Chondrocyte (in vitro differentiated cells): ENCODE data around the gene TCF7L1. TPM values are rescaled to one million over a fixed set of nuclear protein-coding genes. Genes with fewer than 3 reads are reported as not detected.

Experiments
- DNase-seq: peaks from one replicate; pipeline ENCODE4 v3.0.0; 2021; ENCODE audit warnings: mixed read lengths, low spot score
- H3K27ac Mint-ChIP-seq: one replicate; pipeline ENCODE4 v1.8.0; 2021; ENCODE audit warnings: mild to moderate bottlenecking, moderate library complexity, mixed read lengths; ENCODE audit not compliant: unreplicated experiment
- H3K27me3 Mint-ChIP-seq: 2 replicates; pipeline ENCODE4 v1.8.0; 2021; ENCODE audit warnings: low read depth, mixed read lengths
- H3K36me3 Mint-ChIP-seq: 2 replicates; pipeline ENCODE4 v1.8.0; 2021; ENCODE audit warnings: low read depth, mixed read lengths
- H3K4me1 Mint-ChIP-seq: 2 replicates; pipeline ENCODE4 v1.8.0; 2021; ENCODE audit warnings: low read depth, mild to moderate bottlenecking, mixed read lengths
- H3K4me3 Mint-ChIP-seq: one replicate; pipeline ENCODE4 v1.8.0; 2021; ENCODE audit warnings: mild to moderate bottlenecking, moderate library complexity, mixed read lengths; ENCODE audit not compliant: unreplicated experiment
- H3K9me3 Mint-ChIP-seq: 2 replicates; pipeline ENCODE4 v1.8.0; 2021; ENCODE audit warnings: low read depth, mixed read lengths
- total RNA-seq: library from RNA; stranded (reverse); gene quantifications from 3 replicates; pipeline ENCODE4 v1.2.1, GENCODE V29; 2021
- TF ChIP-seq, protein P1 (sequence below): fragments of 200-600 bp; sonication (generic); IDR thresholded peaks from 2 replicates; pipeline ENCODE4 v1.5.0; 2021; ENCODE audit warnings: antibody characterized with exemption, mild to moderate bottlenecking, moderate library complexity

Gene TCF7L1
- total RNA-seq, 1 donor from 2014 or later = 35.0 TPM

DNA sequence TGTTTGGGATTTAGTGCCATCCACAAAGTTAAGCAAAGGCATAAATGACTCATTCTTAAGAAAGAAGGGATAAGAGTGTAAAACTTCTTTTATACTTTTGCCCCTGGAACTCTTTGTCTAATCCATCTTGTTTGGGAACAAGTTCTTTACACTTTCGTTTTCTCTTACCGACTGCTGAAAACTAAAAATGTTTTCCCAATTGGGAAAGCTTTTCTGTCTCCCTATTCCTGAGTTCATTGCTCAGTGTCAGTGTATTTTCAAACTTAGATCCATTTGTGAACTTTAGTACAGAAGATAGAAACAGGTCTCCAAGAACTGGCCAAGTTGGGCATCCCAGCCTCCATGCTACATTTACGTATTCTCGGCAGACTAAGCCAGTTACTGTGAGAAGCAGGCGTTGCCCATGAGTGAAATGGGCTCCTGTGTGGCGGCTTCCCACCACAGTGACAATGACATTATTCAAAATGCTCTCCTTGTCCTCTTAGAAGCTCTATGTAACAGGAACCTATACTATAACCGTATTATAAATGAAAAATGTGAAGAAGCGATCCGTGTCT lies 142.9 kb downstream of the TCF7L1 start:
- Mint-ChIP-seq H3K36me3 (no peaks in the 10 kb centered on the region), H3K9me3 (no peaks in the 10 kb centered on the region), H3K4me3 (no peak overlapping the region), H3K27me3 (no peaks in the 10 kb centered on the region), H3K27ac (peak overlapping the region; percentile 9), H3K4me1 (peaks cover 55% of the 10 kb centered on the region)
- TF ChIP-seq, protein P1, sequence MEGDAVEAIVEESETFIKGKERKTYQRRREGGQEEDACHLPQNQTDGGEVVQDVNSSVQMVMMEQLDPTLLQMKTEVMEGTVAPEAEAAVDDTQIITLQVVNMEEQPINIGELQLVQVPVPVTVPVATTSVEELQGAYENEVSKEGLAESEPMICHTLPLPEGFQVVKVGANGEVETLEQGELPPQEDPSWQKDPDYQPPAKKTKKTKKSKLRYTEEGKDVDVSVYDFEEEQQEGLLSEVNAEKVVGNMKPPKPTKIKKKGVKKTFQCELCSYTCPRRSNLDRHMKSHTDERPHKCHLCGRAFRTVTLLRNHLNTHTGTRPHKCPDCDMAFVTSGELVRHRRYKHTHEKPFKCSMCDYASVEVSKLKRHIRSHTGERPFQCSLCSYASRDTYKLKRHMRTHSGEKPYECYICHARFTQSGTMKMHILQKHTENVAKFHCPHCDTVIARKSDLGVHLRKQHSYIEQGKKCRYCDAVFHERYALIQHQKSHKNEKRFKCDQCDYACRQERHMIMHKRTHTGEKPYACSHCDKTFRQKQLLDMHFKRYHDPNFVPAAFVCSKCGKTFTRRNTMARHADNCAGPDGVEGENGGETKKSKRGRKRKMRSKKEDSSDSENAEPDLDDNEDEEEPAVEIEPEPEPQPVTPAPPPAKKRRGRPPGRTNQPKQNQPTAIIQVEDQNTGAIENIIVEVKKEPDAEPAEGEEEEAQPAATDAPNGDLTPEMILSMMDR = no peak
- DNase-seq = no peak

DNA sequence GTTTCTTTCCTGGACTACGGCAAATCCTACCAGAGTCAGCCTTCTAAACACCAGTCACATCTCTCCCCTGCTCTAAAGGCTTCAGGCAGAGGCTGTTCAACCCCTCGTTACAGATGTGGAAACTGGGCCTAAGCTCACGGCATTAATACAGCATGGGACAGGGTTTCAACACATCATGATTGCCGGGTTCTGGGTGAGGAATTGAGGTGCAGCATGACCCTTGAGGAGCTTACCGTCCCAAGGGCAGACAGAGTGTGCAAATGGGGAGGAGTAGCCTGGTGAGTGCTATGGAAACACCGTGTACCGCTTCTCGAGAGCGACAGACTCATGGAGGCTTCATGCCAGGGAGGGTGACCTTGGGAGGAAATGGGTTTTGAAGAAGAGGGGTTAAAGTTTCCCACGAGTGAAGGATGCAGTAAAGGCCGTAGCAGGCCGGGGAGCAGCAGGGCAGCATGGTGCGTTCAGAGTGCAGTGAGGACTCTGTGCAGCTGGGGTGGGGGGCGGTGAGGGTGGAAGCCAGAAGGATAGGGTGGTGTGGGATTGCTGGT lies 143.5 kb downstream of the TCF7L1 start:
- no peak overlapping the region for H3K4me3 Mint-ChIP-seq
- H3K9me3 Mint-ChIP-seq = no peaks in the 10 kb centered on the region
- DNase-seq = no peak
- H3K36me3 Mint-ChIP-seq = no peaks in the 10 kb centered on the region
- H3K27ac Mint-ChIP-seq = peak overlapping the region; percentile 96
- H3K27me3 Mint-ChIP-seq = no peaks in the 10 kb centered on the region
- H3K4me1 Mint-ChIP-seq = peaks cover 52% of the 10 kb centered on the region
- TF ChIP-seq, protein P1 = no peak

DNA sequence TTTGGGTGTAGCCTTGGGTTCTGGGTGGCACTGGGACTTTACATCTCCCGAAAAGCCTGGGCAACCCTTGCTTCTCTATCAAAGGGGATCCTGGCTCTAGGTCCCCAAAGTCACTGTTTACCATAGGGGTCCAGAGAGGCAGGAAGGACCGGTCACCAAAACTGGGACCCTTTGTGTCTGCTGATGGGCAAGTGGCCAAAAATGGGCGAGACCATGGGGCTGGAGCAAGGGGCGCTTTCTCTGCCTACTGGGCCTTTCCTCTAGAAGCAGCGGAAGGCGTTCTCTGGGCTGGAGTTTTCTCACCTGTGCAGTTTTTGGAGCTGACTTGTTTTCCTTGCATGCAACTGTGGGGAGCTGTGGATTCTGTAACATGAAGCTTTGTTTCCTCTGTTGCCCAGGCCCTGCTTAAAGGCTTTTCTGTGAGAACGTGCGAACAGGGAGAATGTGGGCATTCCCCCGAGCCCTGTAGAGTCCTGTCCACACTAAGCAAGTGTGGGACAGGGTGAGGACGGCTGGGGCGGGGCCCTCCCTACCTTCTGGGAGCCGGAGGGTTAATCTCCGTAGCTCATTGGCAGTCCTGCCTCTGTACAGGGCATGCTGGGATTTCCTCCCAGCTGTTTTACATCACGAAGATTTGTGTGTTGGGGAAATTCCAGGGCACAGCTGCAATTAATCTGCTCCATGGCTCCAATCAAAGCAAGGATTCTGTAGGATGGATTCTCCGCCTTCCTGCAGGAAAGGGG lies 144.4 kb downstream of the TCF7L1 start:
- no peaks in the 10 kb centered on the region for H3K9me3 Mint-ChIP-seq
- peak overlapping the region; percentile 96 for H3K27ac Mint-ChIP-seq
- peaks cover 52% of the 10 kb centered on the region for H3K4me1 Mint-ChIP-seq
- peak overlapping the region; percentile 45 for H3K4me3 Mint-ChIP-seq
- DNase-seq = no peak
- H3K27me3 Mint-ChIP-seq = no peaks in the 10 kb centered on the region
- H3K36me3 Mint-ChIP-seq = no peaks in the 10 kb centered on the region
- TF ChIP-seq, protein P1 = no peak

DNA sequence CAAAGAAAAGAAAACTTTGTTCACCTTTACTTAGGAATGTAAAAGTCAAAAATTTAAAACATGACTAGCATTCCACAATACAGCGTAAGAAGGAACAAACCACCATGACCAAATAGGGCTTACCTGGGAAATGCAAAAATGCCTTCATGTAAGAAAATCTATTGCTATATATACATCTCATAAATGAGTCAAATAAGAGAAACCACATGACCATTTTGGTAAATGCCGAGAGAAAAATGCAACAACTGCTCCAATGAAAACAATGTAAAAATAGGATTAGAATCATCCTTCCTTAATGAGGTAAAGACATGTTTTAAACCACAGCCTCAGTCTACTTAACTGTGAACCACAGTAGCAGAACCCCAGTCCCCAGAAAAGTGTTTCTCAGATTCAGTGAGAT lies 145.2 kb downstream of the TCF7L1 start:
- Mint-ChIP-seq H3K4me3 (peak overlapping the region; percentile 45), H3K9me3 (no peaks in the 10 kb centered on the region), H3K27me3 (no peaks in the 10 kb centered on the region), H3K4me1 (peaks cover 52% of the 10 kb centered on the region), H3K36me3 (no peaks in the 10 kb centered on the region), H3K27ac (peak overlapping the region; percentile 96)
- TF ChIP-seq, protein P1 = no peak
- DNase-seq = no peak

DNA sequence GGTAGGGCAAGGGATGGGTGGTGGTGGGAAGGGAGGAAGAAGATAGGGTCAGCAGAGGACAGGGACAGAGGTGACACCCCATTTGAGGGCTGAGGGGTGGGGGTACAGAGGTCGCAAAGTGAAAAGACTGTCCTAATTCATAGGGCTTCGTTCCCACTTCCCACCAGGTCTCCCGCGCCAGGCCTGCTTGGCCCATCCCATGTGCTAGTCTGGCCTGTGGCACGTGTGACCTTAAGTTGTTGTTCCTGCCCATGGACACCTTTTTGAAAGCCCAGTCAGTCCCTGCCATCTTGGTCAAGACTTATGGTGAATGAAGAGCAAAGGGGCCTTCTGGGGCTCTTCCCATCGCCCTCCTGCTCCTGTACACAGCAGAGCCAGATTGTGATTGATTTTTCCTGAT lies 148.4 kb downstream of the TCF7L1 start:
- H3K4me3 Mint-ChIP-seq = no peak overlapping the region
- TF ChIP-seq, protein P1 = no peak
- H3K27me3 Mint-ChIP-seq = no peaks in the 10 kb centered on the region
- no peak for DNase-seq
- peaks cover 5% of the 10 kb centered on the region for H3K36me3 Mint-ChIP-seq
- H3K9me3 Mint-ChIP-seq = no peaks in the 10 kb centered on the region
- H3K27ac Mint-ChIP-seq = peak overlapping the region; percentile 24
- peaks cover 30% of the 10 kb centered on the region for H3K4me1 Mint-ChIP-seq
